Endodermal cell (in vitro differentiated cells): Measurements from ENCODE around the gene RAPGEF2. TPM values are rescaled to one million over a fixed set of nuclear protein-coding genes. Genes with fewer than 3 reads are reported as not detected.

Source experiments
- DNase-seq: peaks from one replicate; pipeline ENCODE4 v3.0.0-alpha.2; 2017
- H3K27ac ChIP-seq: 2 replicates; pipeline ENCODE4 v1.5.1; 2013; ENCODE audit warnings: mild to moderate bottlenecking, low read depth, low read length, moderate library complexity
- H3K27me3 ChIP-seq: 2 replicates; pipeline ENCODE4 v1.6.1; 2013; ENCODE audit warnings: mild to moderate bottlenecking, low read length, moderate library complexity; ENCODE audit not compliant: insufficient read depth, control insufficient read depth, poor library complexity, severe bottlenecking
- H3K36me3 ChIP-seq: 2 replicates; pipeline ENCODE4 v1.7.0; 2013; ENCODE audit warnings: mild to moderate bottlenecking, low read length, moderate library complexity; ENCODE audit not compliant: control insufficient read depth, insufficient read depth
- H3K4me1 ChIP-seq: one replicate; pipeline ENCODE4 v1.7.0; 2013; ENCODE audit warnings: low read length; ENCODE audit not compliant: control insufficient read depth, insufficient read depth
- H3K4me3 ChIP-seq: 2 replicates; pipeline ENCODE4 v1.5.1; 2013; ENCODE audit warnings: mild to moderate bottlenecking, low read length, moderate library complexity
- H3K9ac ChIP-seq: 2 replicates; pipeline ENCODE4 v1.6.1; 2013; ENCODE audit warnings: mild to moderate bottlenecking, low read length, moderate library complexity; ENCODE audit not compliant: poor library complexity, severe bottlenecking; ENCODE audit errors: extremely low read depth
- H3K9me3 ChIP-seq: 2 replicates; pipeline ENCODE4 v1.6.1; 2013; ENCODE audit warnings: mild to moderate bottlenecking, low read length, moderate library complexity; ENCODE audit not compliant: control insufficient read depth
- H3K27ac Mint-ChIP-seq: 2 replicates; pipeline ENCODE4 v1.8.0; 2020; ENCODE audit warnings: mixed read lengths
- H3K27me3 Mint-ChIP-seq: 2 replicates; pipeline ENCODE4 v1.8.0; 2021; ENCODE audit warnings: mild to moderate bottlenecking, mixed read lengths; ENCODE audit not compliant: insufficient read depth
- H3K36me3 Mint-ChIP-seq: 2 replicates; pipeline ENCODE4 v1.8.0; 2020; ENCODE audit warnings: low read depth, mixed read lengths
- H3K4me1 Mint-ChIP-seq: 2 replicates; pipeline ENCODE4 v1.8.0; 2020; ENCODE audit warnings: mixed read lengths
- H3K4me3 Mint-ChIP-seq: 2 replicates; pipeline ENCODE4 v1.8.0; 2020; ENCODE audit warnings: mild to moderate bottlenecking, moderate library complexity, mixed read lengths
- H3K9me3 Mint-ChIP-seq: 2 replicates; pipeline ENCODE4 v1.8.0; 2020; ENCODE audit warnings: mild to moderate bottlenecking, mixed read lengths
- CTCF ChIP-seq: fragments of 200-600 bp; sonication (generic); conservative IDR thresholded peaks from 2 replicates; pipeline ENCODE4 v1.5.0; 2021; ENCODE audit warnings: antibody characterized with exemption, mild to moderate bottlenecking
- WGBS, 2 experiments: methylation state at CpG; one replicate each; pipeline versions ENCODE4 v1.1.5 to v1.1.7; 2013; ENCODE audit warnings: missing lambda C conversion rate in 2 of 2, mixed read lengths in 1 of 2; ENCODE audit not compliant: insufficient coverage in 1 of 2, insufficient read length in 1 of 2; 5-methylcytosine and 5-hydroxymethylcytosine counted together
- total RNA-seq, 2 donors: library from RNA; stranded (reverse); fragmentation: NEBNext Ultra II Directional in 1 of 2; extraction: Animal tissue kit (Norgen Biotek cat#: 25700) in 1 of 2; gene quantifications; 2 replicates in 1 of 2; 3 replicates in 1 of 2; pipeline ENCODE4 v1.2.1, GENCODE V29; 2021

The RAPGEF2 gene
- total RNA-seq, 2 donors from 2014 or later, result 63.4 to 78.2 TPM

- no peak for TF ChIP-seq CTCF
- H3K27me3 ChIP-seq, result no peaks in the 10 kb centered on the region
- no peaks in the 10 kb centered on the region for H3K9me3 ChIP-seq
- Mint-ChIP-seq H3K9me3 (no peaks in the 10 kb centered on the region), H3K27ac (no peak overlapping the region), H3K4me1 (peaks cover 39% of the 10 kb centered on the region), H3K4me3 (no peak overlapping the region), H3K27me3 (no peaks in the 10 kb centered on the region), H3K36me3 (peaks cover 4% of the 10 kb centered on the region)
- no peak for DNase-seq
- H3K4me3 ChIP-seq, result no peak overlapping the region
- H3K36me3 ChIP-seq, result no peaks in the 10 kb centered on the region
- WGBS, 2 experiments, result 93 to 95% methylated on average over 5 to 6 of the region's 6 CpGs
- H3K27ac ChIP-seq, result no peak overlapping the region
- H3K4me1 ChIP-seq, result peaks cover 3% of the 10 kb centered on the region
- H3K9ac ChIP-seq, result no peak overlapping the region
Observed at GRCh38 chr4:159201168-159201567, 98.3 kb downstream of the RAPGEF2 start.

GRCh38 chr4:159204566-159204965, 101.7 kb downstream of the RAPGEF2 start:
- peak overlapping the region; percentile 78 for H3K27ac Mint-ChIP-seq

GRCh38 chr4:159205466-159205865, 102.6 kb downstream of the RAPGEF2 start:
- peaks cover 8% of the 10 kb centered on the region for H3K36me3 ChIP-seq
- Mint-ChIP-seq H3K4me1 (peaks cover 43% of the 10 kb centered on the region), H3K27me3 (no peaks in the 10 kb centered on the region), H3K9me3 (no peaks in the 10 kb centered on the region), H3K4me3 (no peak overlapping the region), H3K36me3 (peaks cover 16% of the 10 kb centered on the region), H3K27ac (no peak overlapping the region)
- H3K4me1 ChIP-seq, result peaks cover 3% of the 10 kb centered on the region
- no peak overlapping the region for H3K27ac ChIP-seq
- no peaks in the 10 kb centered on the region for H3K9me3 ChIP-seq
- TF ChIP-seq CTCF, result no peak
- WGBS, 2 experiments, result 93 to 100% methylated on average over 3 of the region's 3 CpGs
- DNase-seq, result no peak
- H3K4me3 ChIP-seq, result peak overlapping the region; percentile 1
- no peak overlapping the region for H3K9ac ChIP-seq
- no peaks in the 10 kb centered on the region for H3K27me3 ChIP-seq

More at GRCh38 chr4:159204566-159204965, 101.7 kb downstream of the RAPGEF2 start:
- H3K4me3 Mint-ChIP-seq, result peak overlapping the region; percentile 14
- H3K9me3 ChIP-seq, result no peaks in the 10 kb centered on the region
- TF ChIP-seq CTCF, result no peak
- no peak overlapping the region for H3K27ac ChIP-seq
- H3K4me3 ChIP-seq, result peak overlapping the region; percentile 67
- H3K36me3 Mint-ChIP-seq, result peaks cover 16% of the 10 kb centered on the region
- H3K9me3 Mint-ChIP-seq, result no peaks in the 10 kb centered on the region
- H3K27me3 Mint-ChIP-seq, result no peaks in the 10 kb centered on the region
- H3K36me3 ChIP-seq, result peaks cover 6% of the 10 kb centered on the region
- H3K27me3 ChIP-seq, result no peaks in the 10 kb centered on the region
- H3K4me1 ChIP-seq, result peaks cover 3% of the 10 kb centered on the region
- H3K4me1 Mint-ChIP-seq, result peaks cover 43% of the 10 kb centered on the region
- 64 to 86% methylated on average over 6 of the region's 6 CpGs for WGBS, 2 experiments
- DNase-seq, result no peak
- H3K9ac ChIP-seq, result no peak overlapping the region
